ENCODE results near the gene RAI2. TPM values are rescaled to one million over a fixed set of nuclear protein-coding genes. Genes with fewer than 3 reads are reported as not detected.

Gene RAI2
- total RNA-seq, 1 donor from 2014 or later: not detected

DNA sequence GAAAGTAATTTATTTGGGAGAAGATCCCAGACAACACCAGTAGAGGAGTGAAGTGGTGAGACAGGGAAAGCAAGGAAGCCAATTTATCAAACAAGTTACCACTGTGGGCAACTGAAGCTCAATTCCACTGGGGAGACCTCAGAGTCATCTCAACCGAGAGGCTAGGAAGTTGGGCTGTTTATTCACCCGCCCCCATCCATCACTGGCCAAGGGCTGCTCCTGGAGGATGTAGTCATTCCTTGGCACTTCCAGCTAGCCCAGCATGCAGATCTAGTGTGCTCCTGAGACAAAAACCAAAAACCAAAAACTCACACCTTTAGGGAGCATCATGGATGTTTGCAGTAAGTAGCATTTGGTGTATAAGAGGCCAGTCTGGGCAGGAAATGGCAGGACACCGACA lies 47.0 kb downstream of the RAI2 start:
- no peak overlapping the region for H3K4me2 ChIP-seq
- H3K27me3 Mint-ChIP-seq (ENCODE audit: insufficient read depth, low read depth): peaks cover 16% of the 10 kb centered on the region
- no peak for DNase-seq (ENCODE audit: low spot score)

DNA sequence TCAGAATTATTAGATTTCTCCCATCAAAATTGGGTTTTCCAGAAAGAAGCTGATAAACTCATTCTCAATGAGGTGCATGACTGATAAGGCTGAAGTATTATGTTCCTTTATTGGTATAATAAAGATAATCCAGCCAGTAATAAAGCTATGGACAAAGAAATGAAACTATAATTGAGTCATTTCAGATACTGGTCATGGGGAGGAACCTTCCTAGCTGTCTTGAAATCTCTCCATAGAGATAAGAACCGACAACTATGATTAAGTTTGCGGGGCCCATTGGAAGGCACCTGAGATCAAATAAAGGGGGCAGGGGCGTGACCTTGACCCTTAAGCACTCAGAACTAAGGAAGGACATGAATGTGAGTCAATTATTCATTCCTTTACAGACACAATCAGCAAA lies 47.8 kb downstream of the RAI2 start:
- no peak overlapping the region for H3K27ac Mint-ChIP-seq
- Histone ChIP-seq H3K79me2 (ENCODE audit: low read depth) (no peaks in the 10 kb centered on the region), H4K20me1 (ENCODE audit: low read depth) (no peaks in the 10 kb centered on the region), H3K9me3 (ENCODE audit: low read depth) (no peaks in the 10 kb centered on the region), H3K27ac (no peak overlapping the region), H3K4me3 (no peak overlapping the region), H2AFZ (replicated peaks) (no peak overlapping the region), H3K9ac (no peak overlapping the region), H3K4me1 (no peaks in the 10 kb centered on the region), H3K36me3 (no peaks in the 10 kb centered on the region), H3K4me2 (no peak overlapping the region), H3K27me3 (no peaks in the 10 kb centered on the region), H3F3A (ENCODE audit: low read depth) (no peaks in the 10 kb centered on the region)
- TF ChIP-seq EZH2phosphoT487 (IDR thresholded peaks at IDR 0.05) (no peak), CTCF (IDR thresholded peaks at IDR 0.05) (no peak), EZH2 (IDR thresholded peaks at IDR 0.05) (no peak)
- DNase-seq (ENCODE audit: low spot score): no peak
- no peaks in the 10 kb centered on the region for H3K36me3 Mint-ChIP-seq
- H3K4me1 Mint-ChIP-seq: peaks cover 3% of the 10 kb centered on the region
- H3K9me3 Mint-ChIP-seq: no peaks in the 10 kb centered on the region
- peaks cover 16% of the 10 kb centered on the region for H3K27me3 Mint-ChIP-seq (ENCODE audit: insufficient read depth, low read depth)
- no peak overlapping the region for H3K4me3 Mint-ChIP-seq

More for the DNA sequence above, 47.0 kb downstream of the RAI2 start:
- Mint-ChIP-seq H3K4me1 (peaks cover 3% of the 10 kb centered on the region), H3K4me3 (no peak overlapping the region), H3K9me3 (peaks cover 2% of the 10 kb centered on the region), H3K27ac (no peak overlapping the region), H3K36me3 (no peaks in the 10 kb centered on the region)
- no peak overlapping the region for H3K4me3 ChIP-seq
- H4K20me1 ChIP-seq (ENCODE audit: low read depth): no peaks in the 10 kb centered on the region
- no peak overlapping the region for H2AFZ ChIP-seq (replicated peaks)
- no peaks in the 10 kb centered on the region for H3K4me1 ChIP-seq
- H3K79me2 ChIP-seq (ENCODE audit: low read depth): no peaks in the 10 kb centered on the region
- H3K9ac ChIP-seq: no peak overlapping the region
- no peaks in the 10 kb centered on the region for H3K27me3 ChIP-seq
- TF ChIP-seq CTCF (IDR thresholded peaks at IDR 0.05): no peak
- no peak overlapping the region for H3K27ac ChIP-seq
- H3K9me3 ChIP-seq (ENCODE audit: low read depth): no peaks in the 10 kb centered on the region
- no peaks in the 10 kb centered on the region for H3K36me3 ChIP-seq
- no peaks in the 10 kb centered on the region for H3F3A ChIP-seq (ENCODE audit: low read depth)

DNA sequence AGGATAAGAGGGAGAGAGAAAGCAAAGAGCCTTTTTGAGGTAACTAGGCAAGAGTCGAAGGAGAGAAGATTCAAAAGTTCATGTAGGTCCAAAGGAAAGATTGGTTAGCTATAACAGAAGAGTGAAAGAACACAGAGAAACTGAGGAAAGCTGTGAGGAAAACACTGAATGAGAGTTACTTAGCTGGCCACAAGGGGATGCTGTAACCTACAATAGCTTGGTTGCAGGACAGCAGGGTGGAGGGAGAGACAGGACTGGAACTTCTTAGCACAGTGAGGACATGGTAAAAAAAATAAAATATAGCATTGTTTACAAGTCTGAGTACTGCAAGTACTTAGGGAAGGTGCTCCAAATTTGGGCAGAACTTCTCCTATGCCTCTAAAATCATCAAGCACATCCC lies 48.3 kb downstream of the RAI2 start:
- no peaks in the 10 kb centered on the region for H4K20me1 ChIP-seq (ENCODE audit: low read depth)
- H3K9me3 Mint-ChIP-seq: no peaks in the 10 kb centered on the region

More for the DNA sequence above, 48.3 kb downstream of the RAI2 start:
- Histone ChIP-seq H3K79me2 (ENCODE audit: low read depth) (no peaks in the 10 kb centered on the region), H2AFZ (replicated peaks) (no peak overlapping the region), H3K9me3 (ENCODE audit: low read depth) (no peaks in the 10 kb centered on the region), H3K4me2 (no peak overlapping the region), H3K4me1 (no peaks in the 10 kb centered on the region), H3K27ac (no peak overlapping the region), H3K9ac (no peak overlapping the region), H3K27me3 (no peaks in the 10 kb centered on the region), H3F3A (ENCODE audit: low read depth) (no peaks in the 10 kb centered on the region), H3K4me3 (no peak overlapping the region), H3K36me3 (no peaks in the 10 kb centered on the region)
- peak; percentile 49 for DNase-seq (ENCODE audit: low spot score)
- TF ChIP-seq CTCF (IDR thresholded peaks at IDR 0.05) (peak; percentile 69), EZH2 (IDR thresholded peaks at IDR 0.05) (no peak), EZH2phosphoT487 (IDR thresholded peaks at IDR 0.05) (no peak)
- Mint-ChIP-seq H3K4me3 (no peak overlapping the region), H3K27ac (no peak overlapping the region), H3K36me3 (peaks cover under 1% of the 10 kb centered on the region), H3K4me1 (peaks cover 3% of the 10 kb centered on the region), H3K27me3 (ENCODE audit: insufficient read depth, low read depth) (peaks cover 16% of the 10 kb centered on the region)
